ENCODE measurements around the gene SLC4A2. TPM values are rescaled to one million over a fixed set of nuclear protein-coding genes. Genes with fewer than 3 reads are reported as not detected.
A peak's percentile ranks its signal among the peaks of the same experiment; 100 is the strongest.
"Not testable (repeated sequence)": the region's sequence is repeated elsewhere in the genome, so short reads cannot be mapped to it uniquely, and the experiment has no call there.

The SLC4A2 gene
- total RNA-seq, 1 donor from 2014 or later, result 516 TPM

GRCh38 chr7:151040616-151041375, 18.6 kb upstream of the SLC4A2 start:
- no peak for DNase-seq (ENCODE audit: low read depth)

DNA sequence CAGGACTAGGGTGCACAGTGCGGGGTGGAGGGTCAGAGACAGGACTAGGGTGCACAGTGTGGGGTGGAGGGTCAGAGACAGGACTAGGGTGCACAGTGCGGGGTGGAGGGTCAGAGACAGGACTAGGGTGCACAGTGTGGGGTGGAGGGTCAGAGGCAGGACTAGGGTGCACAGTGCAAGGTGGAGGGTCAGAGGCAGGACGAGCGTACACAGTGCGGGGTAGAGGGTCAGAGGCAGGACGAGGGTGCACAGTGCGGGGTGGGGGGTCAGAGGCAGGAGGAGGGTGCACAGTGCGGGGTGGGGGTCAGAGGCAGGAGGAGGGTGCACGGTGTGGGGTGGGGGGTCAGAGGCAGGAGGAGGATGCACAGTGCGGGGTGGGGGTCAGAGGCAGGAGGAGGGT, 15.9 kb upstream of the SLC4A2 start:
- DNase-seq (ENCODE audit: low read depth), result not testable (repeated sequence)

- DNase-seq (ENCODE audit: low read depth), result no peak
These were observed 15.4 kb upstream of the SLC4A2 start for GRCh38 chr7:151043959-151044358.

DNA sequence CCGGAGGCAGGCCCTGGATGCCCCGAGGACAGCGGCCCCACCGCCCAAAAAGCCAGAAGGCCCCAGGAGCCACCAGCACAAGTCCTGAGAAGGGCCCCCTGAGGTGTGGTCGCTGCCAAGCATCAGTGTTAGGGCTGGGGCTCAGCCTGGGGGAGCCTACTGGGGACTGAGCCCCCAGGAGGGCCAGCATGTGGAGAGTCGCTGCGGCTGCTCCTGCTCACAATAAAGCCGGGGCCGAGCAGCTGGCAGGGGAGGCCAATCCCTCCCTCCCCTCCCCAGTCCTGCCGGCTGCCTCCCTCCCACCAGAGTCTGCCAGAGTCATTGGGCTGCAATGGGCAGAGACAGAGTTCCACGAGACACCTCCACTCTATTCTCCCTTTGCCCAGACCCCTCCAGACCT, 14.1 kb upstream of the SLC4A2 start:
- no peak for DNase-seq (ENCODE audit: low read depth)

DNA sequence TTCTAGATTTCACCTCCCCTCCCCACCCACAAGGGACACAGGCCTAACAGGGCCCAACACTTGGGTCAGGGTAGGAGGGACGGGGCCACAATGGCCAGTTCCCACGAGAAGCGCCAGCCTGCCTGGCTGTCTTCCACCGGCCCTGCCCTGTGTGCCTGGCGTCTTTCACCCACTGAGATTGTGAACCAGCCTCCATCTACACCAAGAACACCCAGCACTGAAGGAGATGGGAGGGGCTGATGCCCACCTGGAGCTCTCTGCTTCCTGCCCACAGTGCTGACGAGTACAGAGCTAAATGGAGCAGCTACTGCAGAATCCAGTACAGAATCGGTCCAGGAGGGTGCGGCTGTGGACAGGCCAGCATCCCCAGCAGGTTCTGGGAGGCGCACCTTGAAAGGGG, 13.4 kb upstream of the SLC4A2 start:
- no peak for DNase-seq (ENCODE audit: low read depth)

GRCh38 chr7:151046603-151047573, 12.5 kb upstream of the SLC4A2 start:
- peak; percentile 87 for DNase-seq (ENCODE audit: low read depth)

GRCh38 chr7:151047976-151048815, 11.2 kb upstream of the SLC4A2 start, which contains the start of gene ASIC3:
ASIC3 (plus strand) TSS chr7:151048531; CDS start chr7:151048886, 355 bp downstream.
- DNase-seq (ENCODE audit: low read depth), result no peak

GRCh38 chr7:151048911-151049463, 10.4 kb upstream of the SLC4A2 start:
- no peak for DNase-seq (ENCODE audit: low read depth)

DNA sequence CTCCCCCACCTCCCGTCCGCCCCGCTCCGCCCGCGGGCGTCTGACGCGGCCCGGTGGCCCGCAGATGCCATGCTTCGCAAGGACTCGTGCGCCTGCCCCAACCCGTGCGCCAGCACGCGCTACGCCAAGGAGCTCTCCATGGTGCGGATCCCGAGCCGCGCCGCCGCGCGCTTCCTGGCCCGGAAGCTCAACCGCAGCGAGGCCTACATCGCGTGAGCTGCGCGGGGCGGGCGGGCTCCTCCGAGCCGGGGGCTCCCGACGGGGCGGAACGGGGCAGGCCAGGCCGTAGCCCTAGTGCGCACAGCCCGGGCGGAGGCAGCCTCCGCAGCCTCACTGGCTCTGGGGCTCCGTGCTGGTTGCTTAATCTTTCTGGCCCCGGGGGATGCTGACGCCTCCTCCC, 8.3 kb upstream of the SLC4A2 start:
- peak; percentile 40 for DNase-seq (ENCODE audit: low read depth)

- DNase-seq (ENCODE audit: low read depth), result no peak
These were observed 6.3 kb upstream of the SLC4A2 start for GRCh38 chr7:151053096-151053495.

- DNase-seq (ENCODE audit: low read depth), result no peak
These were observed 5.6 kb upstream of the SLC4A2 start for GRCh38 chr7:151053751-151054150.

DNA sequence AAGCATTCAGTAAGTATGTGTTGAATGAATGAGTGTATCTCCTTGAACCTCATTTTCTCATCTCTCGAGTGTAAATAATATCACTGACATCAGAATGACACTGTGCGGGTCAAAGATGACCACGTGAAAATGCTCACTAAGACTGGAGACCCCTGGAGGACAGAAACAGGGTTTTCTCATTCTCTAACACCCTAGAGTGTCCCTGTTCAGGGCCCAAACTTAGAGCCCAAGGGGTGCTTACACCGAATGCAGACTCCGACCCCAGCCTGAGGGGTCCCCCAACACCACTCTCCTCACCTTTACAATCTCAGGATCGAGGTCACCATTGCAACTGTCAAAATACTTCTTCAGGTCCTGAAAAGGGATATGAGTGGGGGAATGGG, 3.1 kb upstream of the SLC4A2 start:
- no peak for DNase-seq (ENCODE audit: low read depth)

DNA sequence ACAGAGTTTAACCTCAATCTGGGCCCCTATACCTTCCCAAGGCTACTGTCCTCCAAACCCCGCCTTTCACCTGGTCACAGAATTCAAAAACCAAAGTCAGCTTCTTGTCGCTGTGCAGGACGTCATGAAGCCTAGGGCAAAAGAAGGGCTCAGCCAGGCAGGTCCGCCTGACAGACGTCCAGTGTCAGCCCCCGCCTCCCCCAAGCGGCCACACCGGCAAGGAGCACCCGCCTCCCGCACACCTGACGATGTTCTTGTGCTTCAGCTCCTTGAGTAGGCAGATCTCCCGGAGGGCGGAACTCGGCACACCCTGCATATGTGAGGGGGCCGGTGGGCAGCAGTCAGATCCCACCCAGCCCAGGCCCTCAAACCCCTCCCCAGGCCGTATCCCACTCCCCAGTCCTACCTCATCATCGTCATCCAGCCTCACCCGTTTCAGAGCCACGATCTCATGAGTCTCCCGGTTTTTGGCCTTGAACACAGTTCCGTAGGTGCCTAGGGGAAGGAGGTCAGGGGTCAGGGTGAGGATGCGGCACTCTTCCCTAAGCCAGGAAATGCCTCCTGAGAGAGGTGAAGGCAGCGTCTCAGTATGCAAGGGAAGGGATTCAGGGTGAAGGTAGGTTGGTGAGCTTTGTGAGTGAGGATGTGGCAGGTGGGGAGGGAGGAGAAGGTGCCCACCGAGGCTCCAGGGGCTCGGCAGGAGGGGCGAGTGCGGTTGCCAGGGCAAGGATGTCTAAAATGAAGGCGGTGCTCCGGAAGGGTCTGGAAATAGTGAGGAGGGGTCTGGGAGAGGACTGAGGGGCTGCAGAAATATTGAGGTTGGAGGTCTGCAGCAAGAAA, 2.5 kb upstream of the SLC4A2 start:
- DNase-seq (ENCODE audit: low read depth), result no peak

DNA sequence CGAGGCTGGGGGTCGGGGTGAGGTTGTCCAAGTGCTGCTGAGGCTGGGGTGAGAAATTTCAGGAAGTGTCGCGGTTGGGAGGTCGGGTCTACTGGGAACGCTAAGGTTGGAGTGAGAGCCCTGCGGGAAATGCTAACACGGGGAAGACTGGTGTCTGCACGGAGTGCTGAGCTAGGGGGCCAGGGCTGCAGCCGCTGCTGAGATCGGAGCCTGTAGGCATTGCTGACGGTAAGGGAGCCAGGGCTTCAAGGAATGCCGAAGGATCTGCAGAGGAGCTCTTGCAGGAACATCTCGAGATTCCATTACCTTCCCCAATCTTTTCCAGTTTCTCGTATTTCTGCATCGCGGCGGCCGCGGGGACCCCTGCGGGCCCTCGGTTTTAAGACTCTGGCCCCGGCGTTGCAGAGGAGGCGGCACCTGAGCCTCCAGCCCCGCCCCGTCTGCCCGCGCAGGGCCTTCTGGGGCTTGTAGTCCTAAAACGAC, 1.8 kb upstream of the SLC4A2 start, which contains the start of gene CDK5:
TSS of gene CDK5 (minus strand) at position 392 of the 483 bp plus-strand sequence. CDS start at position 343, 49 bp downstream.
- DNase-seq (ENCODE audit: low read depth), result no peak

DNA sequence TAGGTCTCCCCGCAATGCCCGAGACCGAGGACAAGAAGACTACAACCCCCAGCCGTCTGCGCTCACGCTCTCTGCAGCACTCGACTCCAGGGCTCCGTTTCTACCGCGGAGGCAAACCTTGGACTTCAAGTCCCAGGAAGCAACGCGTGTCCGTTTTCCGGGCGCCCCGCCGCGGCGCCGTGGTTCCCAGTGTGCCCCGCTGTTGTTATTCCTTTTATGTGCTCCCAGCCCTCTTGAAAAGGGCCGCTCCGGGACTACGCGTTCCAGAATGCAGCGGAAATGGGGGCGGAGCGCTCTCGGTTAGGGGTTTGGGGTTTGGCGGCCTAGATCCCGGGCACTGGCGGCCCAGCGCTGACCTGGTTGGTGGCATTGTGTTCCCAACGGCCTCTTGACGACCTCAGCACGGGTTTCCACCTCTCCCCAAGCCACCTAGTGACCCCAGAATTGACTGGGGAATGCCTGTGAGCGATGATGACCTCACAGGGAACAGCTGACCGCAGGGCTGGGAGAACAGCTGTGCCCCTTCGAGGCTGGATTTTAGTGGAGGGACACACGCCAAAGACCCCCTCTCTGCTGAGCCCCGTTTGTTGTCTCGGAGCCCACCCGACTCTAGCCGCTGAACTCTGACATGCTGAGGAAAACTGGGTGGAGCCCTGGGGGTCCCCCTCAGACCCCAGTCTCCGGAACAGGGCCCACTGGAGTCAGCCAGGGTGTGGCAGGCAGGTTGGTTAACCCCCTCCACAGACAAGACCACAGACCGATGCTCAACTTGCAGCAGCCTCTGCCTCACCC, 1.2 kb upstream of the SLC4A2 start:
- peak; percentile 100 for DNase-seq (ENCODE audit: low read depth)

- DNase-seq (ENCODE audit: low read depth), result peak; percentile 97
These were observed 515 bp upstream of the SLC4A2 start for GRCh38 chr7:151058781-151059366.

DNA sequence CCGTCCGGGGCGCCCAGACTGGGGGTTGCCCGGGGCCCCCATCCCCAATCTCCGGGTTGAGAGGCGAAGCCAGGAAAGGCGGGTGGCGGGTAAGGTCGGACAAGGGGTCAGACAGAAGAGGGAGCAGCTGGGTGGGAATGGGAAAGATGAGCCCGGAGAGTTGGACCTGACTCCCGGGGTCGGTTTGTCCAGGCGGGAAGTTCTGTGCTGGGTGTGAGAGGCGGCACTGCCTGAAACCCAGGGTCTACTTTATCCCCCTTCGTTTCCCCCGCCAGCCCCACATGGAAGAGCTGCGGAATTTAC, 675 bp downstream of the SLC4A2 start:
- DNase-seq (ENCODE audit: low read depth), result no peak

GRCh38 chr7:151060416-151061212, 1.2 kb downstream of the SLC4A2 start:
- peak; percentile 95 for DNase-seq (ENCODE audit: low read depth)

Data from myocyte (in vitro differentiated cells).